ENCODE results near the gene IQCC. TPM values are rescaled to one million over a fixed set of nuclear protein-coding genes. Genes with fewer than 3 reads are reported as not detected.

IQCC gene
- polyA plus RNA-seq, 1 donor from 2014 or later = 1.7 TPM

DNA sequence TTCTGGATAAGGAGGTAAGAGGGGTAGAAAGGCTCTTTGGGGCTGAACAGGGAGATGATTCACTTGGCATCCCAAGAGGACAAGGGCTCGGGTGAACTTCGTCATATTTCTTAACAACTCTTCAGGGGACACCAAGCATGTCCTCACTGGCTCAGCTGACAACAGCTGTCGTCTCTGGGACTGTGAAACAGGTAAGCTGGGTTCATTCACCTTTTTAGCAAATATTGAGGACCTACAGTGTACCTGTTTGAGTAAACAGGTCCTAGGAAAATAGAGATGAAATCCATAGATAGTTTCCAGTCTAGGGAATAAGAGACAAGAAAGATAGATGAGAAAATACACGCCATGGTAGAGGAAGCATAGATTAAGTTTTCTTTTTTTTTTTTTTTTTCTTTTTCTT is 18.8 kb downstream of the IQCC start:
- Mint-ChIP-seq H3K27ac (peak overlapping the region; percentile 23 to 90 (median 75)), H3K9me3 (no peaks in the 10 kb centered on the region), H3K36me3 (peaks cover 2% of the 10 kb centered on the region), H3K27me3 (no peaks in the 10 kb centered on the region), H3K4me1 (peaks cover 12 to 27% (median 24%) of the 10 kb centered on the region in 3 donors), H3K4me3 (peak overlapping the region in 3 of 4 donors; percentile 78 to 98 (median 93))

DNA sequence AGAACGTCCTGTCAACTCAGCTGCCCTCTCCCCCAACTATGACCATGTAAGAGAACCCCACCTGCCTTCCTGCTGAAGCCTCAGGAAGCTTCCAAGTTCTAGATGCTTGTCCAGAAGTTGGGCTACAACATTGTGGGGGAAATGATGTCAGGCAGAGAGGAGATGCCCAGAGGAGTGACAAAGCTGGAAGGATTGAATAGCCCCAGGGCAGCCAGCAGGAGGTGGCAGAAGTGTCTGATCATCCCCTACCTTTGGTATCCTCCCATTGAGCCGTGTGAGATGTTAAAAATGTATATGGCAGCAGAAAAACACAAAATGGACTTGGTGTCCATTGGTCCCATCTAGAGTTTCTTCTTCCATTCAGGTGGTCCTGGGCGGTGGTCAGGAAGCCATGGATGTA is 23.3 kb downstream of the IQCC start:
- peaks cover 5 to 15% (median 7%) of the 10 kb centered on the region in 3 donors for H3K4me1 Mint-ChIP-seq
- H3K27ac Mint-ChIP-seq = peak overlapping the region in 1 of 3 donors; percentile 53
- no peaks in the 10 kb centered on the region for H3K27me3 Mint-ChIP-seq
- H3K36me3 Mint-ChIP-seq = peaks cover 7% of the 10 kb centered on the region
- no peaks in the 10 kb centered on the region for H3K9me3 Mint-ChIP-seq
- H3K4me3 Mint-ChIP-seq = peak overlapping the region in 1 of 4 donors; percentile 52

DNA sequence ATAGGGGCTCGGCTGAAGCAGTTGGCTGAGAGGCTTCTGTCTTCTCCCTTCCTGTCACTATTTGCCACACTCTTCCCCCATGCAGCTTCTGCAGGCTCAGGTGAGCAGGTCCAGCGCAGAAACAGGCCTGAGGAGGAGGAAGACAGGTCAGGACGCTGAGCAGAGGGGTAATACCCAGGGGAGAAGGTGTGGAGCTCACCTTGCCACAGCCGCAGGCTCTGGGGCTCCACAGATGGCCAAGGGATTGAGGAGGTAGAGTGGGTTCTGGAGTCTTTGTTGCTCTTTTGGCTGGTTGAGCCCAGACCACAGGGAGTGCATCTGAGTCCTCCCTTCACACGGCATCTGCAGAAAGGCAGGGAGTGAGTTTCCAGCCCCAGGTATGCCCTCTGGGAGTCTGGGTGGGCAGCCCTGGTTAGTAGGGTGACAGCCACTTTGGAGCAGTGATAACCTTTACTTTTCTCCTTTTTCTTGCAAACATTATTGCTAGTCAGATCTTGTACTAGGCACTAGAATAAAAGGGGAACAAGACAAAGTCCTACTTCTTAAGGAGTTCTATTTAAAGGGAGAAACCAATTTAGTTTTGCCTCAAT is 26.5 kb downstream of the IQCC start:
- peaks cover 5% of the 10 kb centered on the region for H3K36me3 Mint-ChIP-seq
- H3K27ac Mint-ChIP-seq = no peak overlapping the region
- H3K4me3 Mint-ChIP-seq = no peak overlapping the region
- peaks cover 0 to 8% (median 3%) of the 10 kb centered on the region in 3 donors for H3K4me1 Mint-ChIP-seq
- no peaks in the 10 kb centered on the region for H3K9me3 Mint-ChIP-seq
- H3K27me3 Mint-ChIP-seq = no peaks in the 10 kb centered on the region

DNA sequence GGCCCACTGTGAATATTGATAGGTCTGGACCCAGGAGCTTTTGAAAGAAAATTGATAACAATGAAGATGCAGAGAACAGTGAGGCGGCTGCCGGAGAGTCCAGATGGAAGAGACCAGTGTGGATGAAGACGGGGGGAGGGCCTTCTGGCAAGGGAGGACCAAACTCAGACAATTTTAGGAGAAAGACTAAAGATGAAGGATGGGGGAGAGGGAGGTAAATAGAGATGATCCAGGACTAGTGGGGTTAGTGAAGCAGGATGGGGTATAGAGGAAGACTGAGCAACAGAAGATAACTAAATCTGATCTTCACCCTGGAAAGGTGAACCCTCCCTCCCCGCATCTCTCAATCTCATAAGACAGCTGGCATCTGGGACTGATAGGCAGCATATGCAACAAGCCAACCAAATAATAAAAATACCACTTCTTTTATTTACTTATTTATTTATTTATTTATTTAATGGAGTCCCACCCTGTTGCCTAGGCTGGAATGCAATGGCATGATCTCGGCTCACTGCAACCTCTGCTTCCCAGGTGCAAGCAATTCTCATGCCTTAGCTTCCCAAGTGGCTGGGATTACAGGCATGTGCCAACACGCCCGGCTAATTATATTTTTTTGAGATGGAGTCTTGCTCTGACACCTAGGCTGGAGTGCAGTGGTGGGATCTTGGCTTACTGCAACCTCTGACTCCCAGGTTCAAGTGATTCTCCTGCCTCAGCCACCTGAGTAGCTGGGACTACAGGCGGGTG is 27.3 kb downstream of the IQCC start:
- Mint-ChIP-seq H3K27ac (peak overlapping the region in 1 of 3 donors; percentile 64), H3K9me3 (no peaks in the 10 kb centered on the region), H3K36me3 (peaks cover 5% of the 10 kb centered on the region), H3K4me3 (no peak overlapping the region), H3K27me3 (no peaks in the 10 kb centered on the region), H3K4me1 (peaks cover 0 to 7% (median 2%) of the 10 kb centered on the region in 3 donors)

DNA sequence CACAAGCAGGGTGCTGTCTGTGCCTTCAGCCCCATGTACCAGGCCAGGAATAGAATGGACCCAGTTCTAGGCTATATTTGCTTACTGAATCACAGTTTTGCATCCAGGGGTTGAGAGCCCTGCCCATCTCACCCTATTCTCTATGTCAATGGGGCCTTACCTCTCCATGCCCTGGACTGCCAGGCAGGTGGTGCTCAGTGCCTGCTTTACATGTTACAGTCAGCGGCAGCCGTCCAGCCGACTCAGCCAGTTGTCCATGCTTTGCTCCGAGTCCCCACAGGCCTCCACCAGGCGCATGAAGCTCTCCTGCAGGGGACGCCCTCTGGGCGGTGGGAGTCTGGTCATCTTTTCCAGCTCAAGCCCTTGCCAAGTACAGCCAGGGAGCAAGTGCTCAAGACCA is 29.3 kb downstream of the IQCC start:
- peaks cover 4 to 8% (median 4%) of the 10 kb centered on the region in 3 donors for H3K4me1 Mint-ChIP-seq
- no peak overlapping the region for H3K27ac Mint-ChIP-seq
- H3K36me3 Mint-ChIP-seq = peaks cover 5% of the 10 kb centered on the region
- H3K9me3 Mint-ChIP-seq = no peaks in the 10 kb centered on the region
- no peak overlapping the region for H3K4me3 Mint-ChIP-seq
- no peaks in the 10 kb centered on the region for H3K27me3 Mint-ChIP-seq

DNA sequence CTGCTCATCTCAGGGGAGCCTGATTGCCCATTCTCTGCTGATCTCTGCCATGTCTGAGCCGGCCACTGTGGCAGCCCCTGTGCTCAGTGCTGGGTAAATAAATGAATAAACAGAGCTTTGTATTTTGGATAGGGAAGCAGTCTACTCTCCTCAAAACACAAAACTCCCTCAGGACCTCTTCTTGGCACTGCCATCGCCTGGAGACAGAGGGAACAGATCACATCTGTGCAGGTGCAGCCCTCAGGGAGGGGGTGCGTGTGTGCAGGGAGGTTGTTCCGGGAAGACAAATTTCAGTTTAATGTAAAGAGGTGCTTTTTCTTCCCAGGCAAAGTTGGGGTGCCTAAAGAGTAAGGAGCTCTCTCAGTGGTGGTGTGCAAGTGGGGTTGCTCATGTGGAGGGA is 33.9 kb downstream of the IQCC start:
- Mint-ChIP-seq H3K9me3 (no peaks in the 10 kb centered on the region), H3K36me3 (no peaks in the 10 kb centered on the region), H3K27me3 (no peaks in the 10 kb centered on the region), H3K4me1 (peaks cover 10 to 16% (median 15%) of the 10 kb centered on the region in 3 donors), H3K27ac (peak overlapping the region in 1 of 3 donors; percentile 81), H3K4me3 (peak overlapping the region; percentile 81 to 96 (median 92))

DNA sequence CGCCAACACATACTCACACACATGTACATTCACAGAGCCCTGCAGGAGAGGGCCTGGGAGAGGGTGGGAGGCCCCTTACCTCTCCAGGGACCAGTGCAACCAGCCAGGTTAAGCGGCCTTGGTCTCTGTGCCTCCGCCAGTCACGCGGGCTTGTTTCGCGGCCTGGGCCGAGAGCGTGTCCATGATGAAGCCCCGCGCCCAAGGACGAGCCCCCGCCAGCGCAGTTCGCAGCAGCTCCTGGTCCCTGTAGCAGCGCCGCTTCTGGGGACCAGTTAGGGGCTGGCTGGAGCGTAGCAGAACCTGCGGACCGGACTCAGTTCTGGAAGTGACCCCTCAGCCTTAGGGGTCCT is 34.3 kb downstream of the IQCC start:
- H3K27ac Mint-ChIP-seq = peak overlapping the region in 1 of 3 donors; percentile 81

DNA sequence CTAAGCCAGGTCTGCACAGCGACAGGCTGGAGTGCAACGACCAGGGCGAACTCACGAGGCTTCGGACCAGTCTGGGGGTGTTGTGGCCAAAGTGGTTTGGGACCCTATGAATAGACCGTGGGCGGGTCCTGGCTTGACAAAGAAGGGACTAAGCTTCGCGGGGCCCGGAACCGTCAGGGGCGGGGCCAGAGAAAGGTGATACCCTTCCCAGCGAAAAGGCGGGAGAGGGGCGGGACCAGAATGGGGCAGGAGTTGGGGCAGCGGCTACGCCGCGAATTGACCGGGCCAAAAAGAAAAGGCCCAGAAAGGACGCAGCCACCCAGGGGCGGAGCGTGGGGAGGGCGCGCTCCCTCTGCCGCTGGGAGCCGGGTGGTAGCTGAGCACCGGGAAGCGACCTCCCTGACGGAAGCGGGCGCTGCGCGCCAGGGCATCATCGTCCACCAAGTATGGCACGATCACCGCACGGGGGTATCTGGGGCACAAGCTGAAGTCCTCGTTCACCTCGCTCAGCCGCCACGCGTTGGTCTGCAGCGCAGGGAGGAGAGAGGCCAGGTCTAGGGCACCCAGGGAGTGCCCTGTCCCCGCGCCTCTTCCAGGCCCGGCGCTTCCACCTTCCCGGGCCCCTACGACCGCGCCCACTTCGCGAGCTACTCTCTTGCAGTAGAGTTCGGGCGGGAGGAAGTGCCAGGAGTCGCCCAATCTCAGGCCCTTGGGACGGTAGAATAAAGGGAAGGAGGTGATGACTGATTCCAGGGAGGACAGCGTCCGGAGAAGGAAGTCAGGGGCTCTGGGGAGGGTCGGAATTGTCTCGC is 34.9 kb downstream of the IQCC start:
- peak overlapping the region; percentile 89 to 96 (median 94) for H3K4me3 Mint-ChIP-seq
- no peaks in the 10 kb centered on the region for H3K9me3 Mint-ChIP-seq
- no peaks in the 10 kb centered on the region for H3K36me3 Mint-ChIP-seq
- peaks cover 10 to 16% (median 15%) of the 10 kb centered on the region in 3 donors for H3K4me1 Mint-ChIP-seq
- H3K27me3 Mint-ChIP-seq = no peaks in the 10 kb centered on the region
- peak overlapping the region; percentile 51 to 81 (median 71) for H3K27ac Mint-ChIP-seq

More for the DNA sequence above, 34.3 kb downstream of the IQCC start:
- peak overlapping the region; percentile 89 to 96 (median 94) for H3K4me3 Mint-ChIP-seq
- H3K36me3 Mint-ChIP-seq = no peaks in the 10 kb centered on the region
- no peaks in the 10 kb centered on the region for H3K9me3 Mint-ChIP-seq
- H3K27me3 Mint-ChIP-seq = no peaks in the 10 kb centered on the region
- H3K4me1 Mint-ChIP-seq = peaks cover 10 to 16% (median 15%) of the 10 kb centered on the region in 3 donors

DNA sequence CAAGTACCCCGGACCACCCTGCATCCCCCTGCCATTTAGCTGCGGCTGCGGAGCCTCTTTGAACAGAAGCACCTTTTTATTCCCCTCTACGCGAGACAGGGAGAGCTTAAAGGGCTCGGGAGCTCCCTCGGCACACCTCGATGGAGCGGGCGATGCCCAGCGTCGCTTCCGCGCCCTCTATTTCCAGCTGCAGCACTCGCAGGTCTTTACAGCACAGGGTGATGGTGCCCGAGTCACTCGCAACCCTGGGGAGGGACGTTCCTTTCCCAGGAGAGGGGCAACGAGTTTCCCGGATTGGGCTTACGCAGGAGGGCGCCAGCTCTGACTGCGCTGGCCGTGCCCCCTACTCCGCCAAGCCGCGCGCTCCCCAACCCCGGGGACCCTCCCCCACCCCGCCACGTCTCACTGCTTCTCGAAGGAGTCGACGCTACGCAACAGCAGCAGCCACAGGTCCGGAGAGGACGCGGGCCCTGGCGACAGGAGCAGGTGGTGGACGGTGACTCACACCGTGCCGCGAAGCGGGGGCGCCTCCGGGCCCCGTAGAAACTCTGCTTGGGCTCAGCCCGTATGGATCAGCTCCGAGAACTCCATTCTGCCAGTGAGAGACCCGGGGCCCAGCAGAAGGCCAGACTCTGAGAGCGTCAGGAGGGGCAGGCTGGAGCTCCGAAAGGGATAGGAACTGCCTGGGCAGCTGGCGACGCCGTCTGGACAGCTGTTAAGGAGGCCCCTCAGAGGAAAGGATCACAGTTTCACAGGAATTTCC is 35.7 kb downstream of the IQCC start:
- H3K36me3 Mint-ChIP-seq = no peaks in the 10 kb centered on the region
- H3K27me3 Mint-ChIP-seq = no peaks in the 10 kb centered on the region
- H3K4me1 Mint-ChIP-seq = peaks cover 10 to 17% (median 16%) of the 10 kb centered on the region in 3 donors
- H3K9me3 Mint-ChIP-seq = no peaks in the 10 kb centered on the region
- H3K4me3 Mint-ChIP-seq = peak overlapping the region; percentile 89 to 96 (median 94)
- peak overlapping the region; percentile 51 to 81 (median 71) for H3K27ac Mint-ChIP-seq

DNA sequence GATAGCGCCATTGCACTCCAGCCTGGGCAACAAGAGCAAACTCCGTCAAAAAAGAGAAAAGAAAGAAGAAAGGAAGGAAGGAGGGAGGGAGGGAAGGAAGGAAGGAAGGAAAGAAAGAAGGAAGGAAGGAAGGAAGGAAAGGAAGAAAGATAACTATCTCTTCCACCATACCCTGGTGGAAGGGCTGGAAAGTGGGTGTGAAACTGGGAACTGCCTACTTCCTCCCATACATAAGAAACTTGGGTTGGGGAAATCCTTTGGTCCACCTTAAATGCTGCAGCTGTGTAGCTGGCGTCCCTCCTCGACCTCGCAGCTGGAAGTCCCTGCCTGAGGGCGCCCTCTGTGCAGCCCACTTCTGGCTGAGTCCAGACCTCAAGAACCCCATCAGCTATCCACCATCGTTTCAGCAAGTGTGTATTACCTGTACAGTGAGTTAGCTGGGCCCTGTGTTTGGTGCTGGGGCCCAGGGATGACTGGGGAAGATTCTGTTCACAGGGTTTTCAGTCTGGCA is 36.9 kb downstream of the IQCC start:
- Mint-ChIP-seq H3K9me3 (no peaks in the 10 kb centered on the region), H3K27me3 (no peaks in the 10 kb centered on the region), H3K4me1 (peaks cover 19 to 28% (median 28%) of the 10 kb centered on the region in 3 donors), H3K27ac (peak overlapping the region; percentile 61 to 71 (median 71)), H3K4me3 (peak overlapping the region in 3 of 4 donors; percentile 57 to 96 (median 95)), H3K36me3 (no peaks in the 10 kb centered on the region)

DNA sequence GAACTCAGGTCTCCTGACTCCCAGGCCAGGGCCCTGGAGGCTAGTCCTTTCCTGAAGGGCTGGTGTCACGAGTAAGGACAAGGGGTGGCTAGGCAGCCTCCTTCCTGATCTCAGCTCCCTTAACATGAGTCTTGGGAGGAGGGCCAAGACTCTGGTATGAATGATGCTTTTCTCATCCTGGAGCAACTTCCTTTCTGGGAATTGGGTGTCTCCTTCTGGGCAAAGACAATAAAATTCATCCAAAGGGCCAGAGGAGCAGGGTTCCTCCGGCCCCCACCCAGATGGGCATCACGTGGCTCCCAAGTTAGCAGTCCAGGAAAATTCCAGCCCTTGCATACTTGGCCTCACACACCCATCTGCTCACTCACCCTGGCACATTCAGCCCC is 41.4 kb downstream of the IQCC start, which contains the start of gene FAM167B:
FAM167B (plus strand) TSS at position 335 of the 386 bp plus-strand sequence. CDS start 200 bp downstream, outside the sequence.
- no peaks in the 10 kb centered on the region for H3K36me3 Mint-ChIP-seq
- peaks cover 2% of the 10 kb centered on the region for H3K27me3 Mint-ChIP-seq
- peaks cover 38 to 52% (median 51%) of the 10 kb centered on the region in 3 donors for H3K4me1 Mint-ChIP-seq
- no peaks in the 10 kb centered on the region for H3K9me3 Mint-ChIP-seq
- H3K4me3 Mint-ChIP-seq = peak within 1 kb of the TSS; percentile 25 to 86 (median 62)
- peak within 1 kb of the TSS; percentile 91 to 97 (median 95) for H3K27ac Mint-ChIP-seq

DNA sequence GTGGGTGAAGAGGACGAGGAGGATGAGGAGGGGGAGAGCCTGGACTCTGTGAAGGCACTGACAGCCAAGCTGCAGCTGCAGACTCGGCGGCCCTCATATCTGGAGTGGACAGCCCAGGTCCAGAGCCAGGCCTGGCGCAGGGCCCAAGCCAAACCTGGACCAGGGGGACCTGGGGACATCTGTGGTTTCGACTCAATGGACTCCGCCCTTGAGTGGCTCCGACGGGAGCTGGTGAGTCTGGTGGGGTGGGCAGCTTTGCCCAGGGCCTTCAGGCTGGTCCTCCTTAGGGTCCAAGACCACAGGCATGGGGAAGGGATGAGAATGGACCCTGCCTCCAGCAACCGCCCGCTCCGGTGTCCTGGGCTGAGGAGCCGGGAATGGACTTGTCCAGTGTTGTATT is 42.0 kb downstream of the IQCC start:
- Mint-ChIP-seq H3K4me1 (peaks cover 42 to 53% (median 51%) of the 10 kb centered on the region in 3 donors), H3K4me3 (peak overlapping the region in 2 of 4 donors; percentile 18 to 84), H3K27me3 (peaks cover 2% of the 10 kb centered on the region), H3K27ac (peak overlapping the region; percentile 91 to 97 (median 95)), H3K36me3 (no peaks in the 10 kb centered on the region), H3K9me3 (no peaks in the 10 kb centered on the region)

DNA sequence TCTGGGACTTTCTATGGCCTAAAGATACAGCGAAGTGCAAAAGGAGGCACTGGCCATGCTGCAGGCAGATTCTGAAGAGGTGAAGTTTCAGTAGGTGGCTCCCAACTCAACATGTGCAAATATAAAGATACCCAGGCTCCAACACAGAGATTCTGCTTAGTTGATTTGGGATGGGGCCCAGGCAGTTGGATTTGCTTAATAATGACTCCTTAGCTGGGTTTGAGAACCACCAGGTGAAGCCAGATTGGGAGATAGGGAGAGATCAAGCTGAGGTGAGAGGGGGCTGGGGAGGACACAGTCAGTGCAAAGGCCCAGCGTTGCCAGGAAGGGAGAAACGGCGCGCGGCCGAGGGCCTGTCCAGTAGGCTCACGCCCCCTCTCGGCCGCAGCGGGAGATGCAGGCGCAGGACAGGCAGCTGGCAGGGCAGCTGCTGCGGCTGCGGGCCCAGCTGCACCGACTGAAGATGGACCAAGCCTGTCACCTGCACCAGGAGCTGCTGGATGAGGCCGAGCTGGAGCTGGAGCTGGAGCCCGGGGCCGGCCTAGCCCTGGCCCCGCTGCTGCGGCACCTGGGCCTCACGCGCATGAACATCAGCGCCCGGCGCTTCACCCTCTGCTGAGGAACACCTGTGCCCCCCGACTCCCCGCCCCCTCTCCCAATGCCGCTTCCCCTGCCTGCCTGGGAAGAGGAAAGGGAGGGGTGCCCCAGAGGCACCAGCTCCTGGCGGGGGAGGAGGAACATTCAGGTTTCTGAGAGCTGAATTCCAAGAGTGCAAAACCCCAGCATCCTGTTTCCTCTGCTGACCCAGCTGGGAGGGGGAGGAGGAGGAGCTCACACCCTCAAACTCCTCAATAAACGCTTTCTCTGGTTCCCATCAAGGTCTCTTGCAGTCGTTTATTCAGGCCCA is 42.8 kb downstream of the IQCC start:
- H3K36me3 Mint-ChIP-seq = no peaks in the 10 kb centered on the region
- peak overlapping the region; percentile 41 to 86 (median 84) for H3K4me3 Mint-ChIP-seq
- H3K9me3 Mint-ChIP-seq = no peaks in the 10 kb centered on the region
- peak overlapping the region; percentile 91 to 97 (median 95) for H3K27ac Mint-ChIP-seq
- peaks cover 48 to 57% (median 56%) of the 10 kb centered on the region in 3 donors for H3K4me1 Mint-ChIP-seq
- peaks cover 2% of the 10 kb centered on the region for H3K27me3 Mint-ChIP-seq
